ENCODE measurements around the gene GGCX. TPM values are rescaled to one million over a fixed set of nuclear protein-coding genes. Genes with fewer than 3 reads are reported as not detected.

The GGCX gene
- total and polyA plus RNA-seq, 2 of the 13 experiments (the other 11 are each of a cell fraction or from before 2014, with no cell fraction given), result 72.5 to 103 TPM

GRCh38 chr2:85538507-85539360 lies 22.6 kb downstream of the GGCX start, which contains the start of gene MAT2A (continued):
- TF ChIP-seq HMGXB3 (CRISPR knock-in tag; IDR thresholded peaks at IDR 0.05; ENCODE audit: borderline replicate concordance) (peak; percentile 47; the same call in 1 of the 2 replicates), ZBTB46 (CRISPR knock-in tag; IDR thresholded peaks at IDR 0.05; ENCODE audit: borderline replicate concordance) (no peak), ZNF280D (CRISPR knock-in tag; IDR thresholded peaks at IDR 0.05) (no peak), MBNL3 (CRISPR knock-in tag; conservative IDR thresholded peaks at IDR 0.05) (no peak), NPAS2 (CRISPR knock-in tag; IDR thresholded peaks at IDR 0.05; ENCODE audit: borderline replicate concordance) (no peak), MYC (CRISPR knock-in tag; IDR thresholded peaks at IDR 0.05; ENCODE audit: borderline replicate concordance) (peak; percentile 77), ZNF768 (CRISPR knock-in tag; IDR thresholded peaks at IDR 0.05) (peak; percentile 82), FOSL1 (CRISPR knock-in tag; IDR thresholded peaks at IDR 0.05; ENCODE audit: borderline replicate concordance) (no peak), ZBTB49 (CRISPR knock-in tag; IDR thresholded peaks at IDR 0.05; ENCODE audit: borderline replicate concordance) (peak; percentile 75; the same call in 1 of the 2 replicates), TRAFD1 (CRISPR knock-in tag; IDR thresholded peaks at IDR 0.05; ENCODE audit: borderline replicate concordance) (no peak), BATF2 (CRISPR knock-in tag; IDR thresholded peaks at IDR 0.05) (peak; percentile 91), ZNF549 (CRISPR knock-in tag; IDR thresholded peaks at IDR 0.05) (peak; percentile 87; the same call in 1 of the 2 replicates)

Data from HepG2 (cell line).